NT2/D1 (cell line): ENCODE results near the gene TPM4.

Source experiments
- DNase-seq: peaks from one replicate; pipeline ENCODE4 v3.0.0-alpha.2; 2011; ENCODE audit warnings: low read depth, low spot score
- H3K27me3 ChIP-seq: 2 replicates; pipeline ENCODE4 v1.6.0; 2011; ENCODE audit warnings: mild to moderate bottlenecking; ENCODE audit not compliant: insufficient read length, insufficient read depth
- H3K36me3 ChIP-seq: 2 replicates; pipeline ENCODE4 v1.6.1; 2011; ENCODE audit warnings: mild to moderate bottlenecking, low read length, mixed read lengths; ENCODE audit not compliant: insufficient read depth, insufficient read length
- H3K4me1 ChIP-seq: 2 replicates; pipeline ENCODE4 v1.5.1; 2011; ENCODE audit not compliant: insufficient read depth, insufficient read length
- H3K4me3 ChIP-seq: 2 replicates; pipeline ENCODE4 v1.5.1; 2011; ENCODE audit warnings: low read depth; ENCODE audit not compliant: insufficient read length
- H3K9ac ChIP-seq: 2 replicates; pipeline ENCODE4 v1.6.0; 2011; ENCODE audit warnings: low read depth; ENCODE audit not compliant: insufficient read length
- H3K9me3 ChIP-seq: 2 replicates; pipeline ENCODE4 v1.5.1; 2011; ENCODE audit warnings: mild to moderate bottlenecking, low read length; ENCODE audit not compliant: insufficient read depth
- SUZ12 ChIP-seq: IDR thresholded peaks from 2 replicates; pipeline ENCODE4 v1.6.1; 2011; ENCODE audit not compliant: insufficient read length, insufficient read depth; ENCODE audit errors: extremely low read depth
- YY1 ChIP-seq: IDR thresholded peaks from 2 replicates; pipeline ENCODE4 v1.6.1; 2011; ENCODE audit not compliant: insufficient read length, insufficient read depth
- ZNF274 ChIP-seq: IDR thresholded peaks from 2 replicates; pipeline ENCODE4 v1.6.1; 2011; ENCODE audit warnings: mild to moderate bottlenecking, low read depth, low read length

TPM4 gene

GRCh38 chr19:16074488-16075365, 1.6 kb upstream of the TPM4 start:
- H3K36me3 ChIP-seq = peaks cover 15% of the 10 kb centered on the region
- no peak overlapping the region for H3K4me3 ChIP-seq
- no peaks in the 10 kb centered on the region for H3K27me3 ChIP-seq
- H3K4me1 ChIP-seq = peaks cover 9% of the 10 kb centered on the region
- DNase-seq = no peak
- TF ChIP-seq ZNF274 (no peak), YY1 (no peak)
- peak overlapping the region; percentile 82 for H3K9ac ChIP-seq
- no peaks in the 10 kb centered on the region for H3K9me3 ChIP-seq

- H3K36me3 ChIP-seq = peaks cover 23% of the 10 kb centered on the region
- peaks cover 9% of the 10 kb centered on the region for H3K4me1 ChIP-seq
- H3K9me3 ChIP-seq = no peaks in the 10 kb centered on the region
- TF ChIP-seq YY1 (no peak), SUZ12 (no peak), ZNF274 (no peak)
- no peaks in the 10 kb centered on the region for H3K27me3 ChIP-seq
- no peak for DNase-seq
- peak overlapping the region; percentile 82 for H3K9ac ChIP-seq
- H3K4me3 ChIP-seq = peak overlapping the region; percentile 92
Observed at GRCh38 chr19:16075430-16076153, 703 bp upstream of the TPM4 start.

- Histone ChIP-seq H3K4me3 (peak overlapping the region; percentile 92), H3K27me3 (no peaks in the 10 kb centered on the region), H3K9me3 (no peaks in the 10 kb centered on the region), H3K9ac (peak overlapping the region; percentile 100), H3K36me3 (peaks cover 38% of the 10 kb centered on the region), H3K4me1 (peaks cover 9% of the 10 kb centered on the region)
- no peak for DNase-seq
- no peak for TF ChIP-seq SUZ12
- no peak for TF ChIP-seq YY1
- no peak for TF ChIP-seq ZNF274
Observed at GRCh38 chr19:16076958-16077611, 790 bp downstream of the TPM4 start.

GRCh38 chr19:16077984-16078758, 1.9 kb downstream of the TPM4 start:
- H3K9me3 ChIP-seq = no peaks in the 10 kb centered on the region
- H3K4me3 ChIP-seq = peak overlapping the region; percentile 92
- TF ChIP-seq SUZ12 (no peak), YY1 (no peak), ZNF274 (no peak)
- peaks cover 48% of the 10 kb centered on the region for H3K36me3 ChIP-seq
- no peaks in the 10 kb centered on the region for H3K27me3 ChIP-seq
- no peak for DNase-seq
- H3K4me1 ChIP-seq = peaks cover 9% of the 10 kb centered on the region
- peak overlapping the region; percentile 70 for H3K9ac ChIP-seq

GRCh38 chr19:16078759-16079707, 2.7 kb downstream of the TPM4 start:
- peaks cover 56% of the 10 kb centered on the region for H3K36me3 ChIP-seq
- no peak overlapping the region for H3K9ac ChIP-seq

More at GRCh38 chr19:16078759-16079707, 2.7 kb downstream of the TPM4 start:
- H3K27me3 ChIP-seq = no peaks in the 10 kb centered on the region
- no peak for TF ChIP-seq YY1
- TF ChIP-seq ZNF274 = no peak
- TF ChIP-seq SUZ12 = no peak
- DNase-seq = no peak
- H3K9me3 ChIP-seq = no peaks in the 10 kb centered on the region
- H3K4me1 ChIP-seq = peaks cover 6% of the 10 kb centered on the region
- H3K4me3 ChIP-seq = peak overlapping the region; percentile 92
